Large intestine (tissue), 3 donors: ENCODE results near the gene BABAM1. TPM values are rescaled to one million over a fixed set of nuclear protein-coding genes. Genes with fewer than 3 reads are reported as not detected.

ENCODE experiments used
- DNase-seq, 2 donors: peaks; one replicate each; pipeline versions ENCODE4 v3.0.0 to v3.0.0-alpha.2; 2013
- H3K27ac ChIP-seq: one replicate; pipeline ENCODE4 v1.5.1; 2013; ENCODE audit warnings: low read length
- H3K27me3 ChIP-seq: 2 replicates; pipeline ENCODE4 v1.6.1; 2013; ENCODE audit warnings: low read length; ENCODE audit not compliant: control insufficient read depth, insufficient read depth
- H3K36me3 ChIP-seq: 2 replicates; pipeline ENCODE4 v1.6.1; 2013; ENCODE audit warnings: low read length; ENCODE audit not compliant: control insufficient read depth, insufficient read depth
- H3K4me1 ChIP-seq: one replicate; pipeline ENCODE4 v1.6.1; 2013; ENCODE audit warnings: low read length; ENCODE audit not compliant: control insufficient read depth, insufficient read depth
- H3K4me3 ChIP-seq: one replicate; pipeline ENCODE4 v1.5.1; 2013; ENCODE audit warnings: low read length
- H3K9me3 ChIP-seq: one replicate; pipeline ENCODE4 v1.6.1; 2013; ENCODE audit warnings: mild to moderate bottlenecking, low read depth, low read length, moderate library complexity; ENCODE audit not compliant: control insufficient read depth
- WGBS: methylation state at CpG from one replicate; pipeline ENCODE4 v1.1.5; 2013; ENCODE audit warnings: low lambda C conversion rate; ENCODE audit not compliant: insufficient coverage; 5-methylcytosine and 5-hydroxymethylcytosine counted together
- polyA plus RNA-seq: library from polyadenylated mRNA; unstranded; fragments of 120-200 nt; gene quantifications from one replicate; pipeline ENCODE4 v1.2.1, GENCODE V29; 2013

BABAM1 gene
- polyA plus RNA-seq, 1 donor: 70.7 TPM

DNA sequence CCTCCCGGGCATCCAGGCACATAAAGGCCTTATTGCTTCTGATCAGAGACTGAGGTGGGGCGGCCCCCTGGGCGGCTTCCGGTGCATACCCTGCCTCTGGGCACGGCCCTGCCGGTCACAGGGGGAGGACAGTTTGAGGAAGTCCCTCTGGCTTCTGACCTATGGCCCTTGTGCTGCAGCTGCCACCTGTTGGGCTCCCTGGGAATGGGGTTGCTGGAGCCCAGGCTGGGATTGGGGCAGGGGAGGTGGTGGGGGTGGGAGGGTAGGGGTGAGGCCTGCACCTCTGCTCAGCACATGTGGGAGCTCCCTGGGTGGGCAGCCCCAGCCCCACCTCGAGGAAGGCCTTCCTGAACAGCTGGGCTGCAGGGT lies 56.7 kb downstream of the BABAM1 start:
- Histone ChIP-seq H3K4me1 (peaks cover 8% of the 10 kb centered on the region), H3K36me3 (peaks cover 28% of the 10 kb centered on the region), H3K27me3 (peaks cover 2% of the 10 kb centered on the region), H3K9me3 (no peaks in the 10 kb centered on the region), H3K4me3 (no peak overlapping the region), H3K27ac (no peak overlapping the region)
- no peak for DNase-seq
- WGBS: no CpG with 5 or more reads among the region's 7 CpGs

- H3K4me1 ChIP-seq: peaks cover 11% of the 10 kb centered on the region
- no peak overlapping the region for H3K27ac ChIP-seq
- no peak for DNase-seq
- H3K27me3 ChIP-seq: peaks cover 8% of the 10 kb centered on the region
- peaks cover 22% of the 10 kb centered on the region for H3K36me3 ChIP-seq
- peaks cover 3% of the 10 kb centered on the region for H3K9me3 ChIP-seq
- no CpG with 5 or more reads among the region's 28 CpGs for WGBS
- H3K4me3 ChIP-seq: no peak overlapping the region
These were observed 57.3 kb downstream of the BABAM1 start for GRCh38 chr19:17324357-17325114.

GRCh38 chr19:17325133-17325532 lies 57.9 kb downstream of the BABAM1 start:
- DNase-seq: no peak
- WGBS: no CpG with 5 or more reads among the region's 20 CpGs

GRCh38 chr19:17325881-17326594 lies 58.8 kb downstream of the BABAM1 start:
- no peak for DNase-seq
- Histone ChIP-seq H3K27me3 (peaks cover 20% of the 10 kb centered on the region), H3K27ac (no peak overlapping the region), H3K4me3 (no peak overlapping the region), H3K9me3 (peaks cover 9% of the 10 kb centered on the region), H3K4me1 (peaks cover 11% of the 10 kb centered on the region), H3K36me3 (peaks cover 12% of the 10 kb centered on the region)
- 100% methylated on average over 1 of the region's 17 CpGs for WGBS

More at GRCh38 chr19:17325133-17325532, 57.9 kb downstream of the BABAM1 start:
- peaks cover 6% of the 10 kb centered on the region for H3K9me3 ChIP-seq
- peaks cover 14% of the 10 kb centered on the region for H3K27me3 ChIP-seq
- no peak overlapping the region for H3K4me3 ChIP-seq
- peaks cover 19% of the 10 kb centered on the region for H3K36me3 ChIP-seq
- peaks cover 11% of the 10 kb centered on the region for H3K4me1 ChIP-seq
- H3K27ac ChIP-seq: no peak overlapping the region

- H3K9me3 ChIP-seq: peaks cover 9% of the 10 kb centered on the region
- DNase-seq: no peak
- no CpG with 5 or more reads among the region's 11 CpGs for WGBS
- H3K36me3 ChIP-seq: peaks cover 9% of the 10 kb centered on the region
- no peak overlapping the region for H3K27ac ChIP-seq
- no peak overlapping the region for H3K4me3 ChIP-seq
- peaks cover 20% of the 10 kb centered on the region for H3K27me3 ChIP-seq
- peaks cover 11% of the 10 kb centered on the region for H3K4me1 ChIP-seq
These were observed 59.3 kb downstream of the BABAM1 start for GRCh38 chr19:17326595-17326966.

GRCh38 chr19:17327068-17327653 lies 59.9 kb downstream of the BABAM1 start:
- DNase-seq: no peak
- no CpG with 5 or more reads among the region's 27 CpGs for WGBS
- Histone ChIP-seq H3K9me3 (peaks cover 9% of the 10 kb centered on the region), H3K4me1 (peaks cover 11% of the 10 kb centered on the region), H3K4me3 (no peak overlapping the region), H3K36me3 (peaks cover 3% of the 10 kb centered on the region), H3K27me3 (peaks cover 20% of the 10 kb centered on the region), H3K27ac (no peak overlapping the region)

GRCh38 chr19:17327654-17328516 lies 60.6 kb downstream of the BABAM1 start:
- Histone ChIP-seq H3K27me3 (peaks cover 20% of the 10 kb centered on the region), H3K4me1 (peaks cover 11% of the 10 kb centered on the region), H3K4me3 (peak overlapping the region; percentile 46), H3K9me3 (peaks cover 11% of the 10 kb centered on the region), H3K27ac (peak overlapping the region; percentile 40), H3K36me3 (no peaks in the 10 kb centered on the region)
- DNase-seq: peak; percentile 60 to 86
- WGBS: no CpG with 5 or more reads among the region's 64 CpGs

Other genes starting within 250 kb of the BABAM1 start
- 7.8 TPM for gene CPAMD8, start 240.6 kb upstream of the BABAM1 start, polyA plus RNA-seq
- 9.4 TPM for gene HAUS8, start 192.0 kb upstream of the BABAM1 start, polyA plus RNA-seq
- 49.8 TPM for gene MYO9B, start 191.7 kb upstream of the BABAM1 start, polyA plus RNA-seq
- 31.8 TPM for gene USE1, start 52.1 kb upstream of the BABAM1 start, polyA plus RNA-seq
- gene OCEL1, start 41.2 kb upstream of the BABAM1 start, polyA plus RNA-seq: 33.0 TPM
- gene NR2F6, start 21.5 kb upstream of the BABAM1 start, polyA plus RNA-seq: 61.1 TPM
- gene USHBP1, start 2.7 kb upstream of the BABAM1 start, polyA plus RNA-seq: 3.1 TPM
- gene ANKLE1, start 14.5 kb downstream of the BABAM1 start, polyA plus RNA-seq: 1.4 TPM
- gene ABHD8, start 36.0 kb downstream of the BABAM1 start, polyA plus RNA-seq: 5.0 TPM
- 47.2 TPM for gene MRPL34, start 38.4 kb downstream of the BABAM1 start, polyA plus RNA-seq
- gene DDA1, start 42.1 kb downstream of the BABAM1 start, polyA plus RNA-seq: 32.8 TPM
- gene ANO8, start 67.4 kb downstream of the BABAM1 start, polyA plus RNA-seq: 4.4 TPM
- 18.2 TPM for gene GTPBP3, start 70.1 kb downstream of the BABAM1 start, polyA plus RNA-seq
- gene PLVAP, start 109.9 kb downstream of the BABAM1 start, polyA plus RNA-seq: 35.6 TPM
- 0.28 TPM for gene CCDC194, start 126.8 kb downstream of the BABAM1 start, polyA plus RNA-seq
- gene BST2, start 138.2 kb downstream of the BABAM1 start, polyA plus RNA-seq: 31.4 TPM
- gene MVB12A, start 152.6 kb downstream of the BABAM1 start, polyA plus RNA-seq: 53.5 TPM
- gene TMEM221, start 181.2 kb downstream of the BABAM1 start, polyA plus RNA-seq: 0.46 TPM
- gene NXNL1, start 193.5 kb downstream of the BABAM1 start, polyA plus RNA-seq: not detected
- gene SLC27A1, start 203.1 kb downstream of the BABAM1 start, polyA plus RNA-seq: 7.8 TPM
- 82.7 TPM for gene PGLS, start 244.2 kb downstream of the BABAM1 start, polyA plus RNA-seq